GM21423 (cell line): Measurements from ENCODE around the gene ZNHIT3.

Experiments
- ATAC-seq: cut with Tn5 transposase; IDR thresholded peaks from one replicate; pipeline ENCODE4 v1.9.1; 2021; ENCODE audit warnings: mild to moderate bottlenecking, moderate library complexity; ENCODE audit not compliant: unreplicated experiment

The ZNHIT3 gene

GRCh38 chr17:36509272-36509985, 22.9 kb downstream of the ZNHIT3 start:
- ATAC-seq = no peak

GRCh38 chr17:36510636-36511035, 24.2 kb downstream of the ZNHIT3 start:
- ATAC-seq = no peak

- no peak for ATAC-seq
Observed at GRCh38 chr17:36511216-36511615, 24.7 kb downstream of the ZNHIT3 start.

- ATAC-seq = no peak
Observed at GRCh38 chr17:36512641-36513040, 26.2 kb downstream of the ZNHIT3 start.

GRCh38 chr17:36514856-36515255, 28.4 kb downstream of the ZNHIT3 start:
- no peak for ATAC-seq

DNA sequence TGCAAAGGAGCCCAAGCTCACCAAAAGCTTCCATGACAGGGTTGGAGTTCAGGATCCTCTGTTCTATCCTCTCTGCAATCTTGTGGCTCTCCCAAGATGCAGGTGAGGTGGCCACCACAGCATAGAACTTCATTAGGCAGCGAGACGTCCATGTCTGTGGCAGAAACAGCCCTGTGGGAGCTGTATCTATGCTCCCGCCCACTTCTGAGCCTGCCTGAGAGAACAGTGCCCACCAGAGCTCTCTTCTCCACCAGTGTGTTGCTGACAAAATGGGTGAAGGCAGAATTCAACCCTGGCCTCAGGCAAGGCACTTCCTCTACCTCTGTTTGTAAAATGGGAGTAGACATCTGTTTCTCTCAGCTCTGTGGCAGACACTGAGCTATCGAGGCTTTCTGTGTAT, 29.4 kb downstream of the ZNHIT3 start:
- ATAC-seq = no peak

GRCh38 chr17:36523113-36523512, 36.6 kb downstream of the ZNHIT3 start:
- ATAC-seq = no peak

DNA sequence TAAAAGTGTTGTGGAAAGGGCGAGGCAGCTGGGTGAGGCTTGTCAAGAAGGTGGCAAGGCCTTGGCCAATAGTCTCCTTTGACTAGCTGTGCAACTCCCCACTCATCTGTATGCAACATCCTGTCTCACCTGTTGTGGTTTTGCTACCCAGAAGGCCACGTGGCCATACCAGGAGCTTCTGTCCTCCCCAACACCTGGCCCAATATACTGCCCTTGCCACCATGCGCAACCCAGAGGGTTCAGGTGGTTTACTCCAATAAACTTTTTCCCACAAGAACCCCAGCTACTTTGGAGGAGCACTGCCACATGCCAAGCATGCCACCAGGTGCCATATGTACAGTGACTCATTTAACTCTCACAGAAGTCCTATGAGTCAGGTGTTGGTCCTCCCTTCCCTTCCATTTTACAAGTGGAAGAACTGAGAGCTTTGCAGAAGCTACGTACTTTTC, 38.0 kb downstream of the ZNHIT3 start:
- ATAC-seq = no peak

DNA sequence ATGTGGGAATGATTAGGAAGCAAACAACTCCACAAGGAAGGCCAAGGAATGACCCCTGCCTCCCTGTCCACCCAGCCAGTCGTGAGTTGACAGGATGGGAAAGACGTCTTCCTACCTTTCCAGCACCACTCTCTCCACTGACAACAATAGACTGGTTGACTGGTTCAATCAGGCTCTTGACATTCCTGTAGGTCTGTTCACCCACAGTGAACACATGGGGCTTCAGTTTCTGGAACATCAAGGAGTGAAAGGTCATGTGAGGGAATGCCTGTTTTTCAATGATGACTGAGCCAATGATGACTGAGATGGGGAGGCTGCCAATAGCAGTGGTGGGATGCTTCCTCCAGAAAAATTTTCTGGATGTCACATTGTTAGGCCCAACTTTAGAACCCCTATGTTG, 38.6 kb downstream of the ZNHIT3 start:
- no peak for ATAC-seq

- ATAC-seq = no peak
Observed at GRCh38 chr17:36525888-36526287, 39.4 kb downstream of the ZNHIT3 start.

DNA sequence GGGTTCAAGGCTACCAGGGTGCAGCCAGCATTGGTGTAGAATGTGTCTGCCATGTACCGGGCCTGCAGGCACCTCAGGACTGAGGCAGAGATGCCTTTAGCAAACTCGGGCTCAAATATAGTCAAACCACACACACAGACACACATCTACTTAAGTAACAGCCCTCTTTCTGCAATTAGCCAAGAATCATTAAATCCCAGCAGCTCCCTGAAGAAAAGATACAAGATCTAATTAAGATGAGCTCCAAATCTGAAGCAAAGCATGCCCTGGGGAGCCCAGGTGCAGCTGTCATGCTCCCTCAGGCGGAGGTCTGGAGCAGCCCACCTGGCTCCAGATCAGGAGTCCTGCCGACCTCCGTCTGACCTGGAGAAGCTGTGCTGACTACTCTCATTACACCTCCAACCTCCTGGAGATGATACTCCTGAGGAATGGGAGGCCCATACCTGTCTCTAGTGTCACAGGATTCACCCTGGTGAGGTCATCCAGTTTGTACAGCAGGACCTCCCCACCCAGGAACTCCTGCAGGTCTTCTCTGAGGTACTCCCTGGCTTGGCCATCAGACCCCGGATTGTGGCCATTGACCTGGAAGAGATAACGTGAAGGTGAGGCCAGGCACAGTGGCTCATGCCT, 41.3 kb downstream of the ZNHIT3 start:
- ATAC-seq = no peak

GRCh38 chr17:36529121-36529520, 42.6 kb downstream of the ZNHIT3 start:
- no peak for ATAC-seq

- no peak for ATAC-seq
Observed at GRCh38 chr17:36532435-36532975, 46.0 kb downstream of the ZNHIT3 start.

DNA sequence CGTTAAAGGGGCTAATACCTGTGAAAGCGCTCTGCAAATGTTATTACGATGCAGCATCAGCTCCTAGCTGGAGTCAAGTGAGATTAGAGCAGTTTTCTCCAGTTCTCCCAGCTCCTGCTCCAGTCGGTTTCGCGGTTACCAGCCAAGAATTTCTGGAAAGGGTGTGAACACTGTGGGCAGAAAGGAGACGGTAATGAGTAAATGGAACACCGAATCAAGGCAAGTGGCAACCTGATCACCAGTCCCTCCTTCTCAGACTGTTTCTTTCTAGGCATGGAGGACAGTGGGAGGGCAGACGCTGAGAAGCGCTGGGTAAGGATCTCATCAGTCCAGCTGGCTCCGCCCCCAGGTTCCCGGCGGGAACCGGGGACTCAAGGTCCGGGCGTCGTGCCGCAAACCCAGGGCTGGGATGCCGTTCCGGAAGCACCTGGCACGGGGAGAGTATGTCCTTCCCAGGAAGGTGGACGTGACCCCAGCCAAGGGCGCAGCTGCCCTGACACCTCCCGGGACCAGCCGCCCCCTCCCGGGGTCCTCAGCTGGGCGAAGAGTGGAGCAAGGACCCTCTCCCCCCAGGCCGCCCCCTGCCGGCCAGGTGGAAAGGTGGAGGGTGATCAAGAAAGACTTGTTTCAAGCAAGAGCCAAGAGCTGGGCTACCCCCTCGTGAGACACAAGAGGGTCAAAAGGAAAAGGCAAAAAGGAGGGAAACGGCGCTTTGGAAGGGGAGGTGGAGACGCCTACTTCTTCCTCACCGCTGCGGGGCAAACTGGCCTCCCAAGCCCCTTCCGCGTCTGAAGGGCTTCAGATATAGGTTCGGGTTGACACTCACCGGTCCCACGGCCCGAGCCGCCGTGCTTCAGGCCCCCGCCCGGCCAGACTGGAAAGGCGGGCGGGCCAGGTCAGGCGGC, 47.7 kb downstream of the ZNHIT3 start:
- peak; percentile 32 for ATAC-seq

DNA sequence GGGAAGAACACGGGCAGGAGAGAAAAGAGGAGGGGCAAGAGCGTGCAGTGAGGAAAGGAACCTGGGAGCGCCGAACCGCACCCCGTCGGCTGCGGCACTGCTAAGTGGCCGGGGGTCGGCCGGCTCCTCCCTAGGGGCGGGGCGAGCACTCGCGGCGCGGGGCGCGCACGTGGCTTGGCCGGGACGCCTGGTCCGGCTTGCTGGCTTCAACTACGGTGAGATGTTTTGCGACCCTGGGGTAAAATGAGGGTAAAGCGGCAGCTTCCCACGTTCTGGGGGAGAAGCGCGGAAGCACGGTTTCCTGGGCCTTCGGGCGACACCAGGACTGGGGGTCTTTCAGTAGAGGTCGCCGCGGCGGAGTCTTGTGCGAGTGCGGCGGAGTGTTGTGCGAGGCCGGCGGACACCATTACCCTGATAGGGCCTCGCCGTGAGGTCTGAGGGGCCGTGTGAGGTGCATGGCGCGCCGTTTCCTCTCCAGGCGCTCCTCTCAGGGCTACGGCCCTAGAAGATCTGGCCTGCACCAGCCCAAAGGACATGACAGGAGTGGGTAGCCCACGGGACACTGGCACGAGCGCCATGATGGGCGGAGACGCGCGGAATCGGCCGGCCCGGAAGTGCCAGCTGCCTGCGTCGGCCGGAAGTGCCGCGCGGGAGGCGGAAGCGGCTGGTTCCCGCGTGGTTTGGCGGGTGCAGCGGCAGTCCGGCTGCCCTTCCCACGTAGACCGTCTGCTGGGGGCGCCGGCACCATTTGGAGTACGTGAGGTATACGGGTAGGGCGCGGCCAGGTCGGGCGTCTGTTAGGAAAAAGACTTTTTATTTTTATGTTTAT, 48.6 kb downstream of the ZNHIT3 start, which contains the start of the genes MYO19 and PIGW:
Gene MYO19 (minus strand): TSS at position 29 of the 829 bp plus-strand sequence. CDS start 2,330 bp downstream, outside the sequence.
Gene PIGW (plus strand): TSS at position 148 of the 829 bp plus-strand sequence. CDS start 2,115 bp downstream, outside the sequence.
- peak; percentile 69 for ATAC-seq

DNA sequence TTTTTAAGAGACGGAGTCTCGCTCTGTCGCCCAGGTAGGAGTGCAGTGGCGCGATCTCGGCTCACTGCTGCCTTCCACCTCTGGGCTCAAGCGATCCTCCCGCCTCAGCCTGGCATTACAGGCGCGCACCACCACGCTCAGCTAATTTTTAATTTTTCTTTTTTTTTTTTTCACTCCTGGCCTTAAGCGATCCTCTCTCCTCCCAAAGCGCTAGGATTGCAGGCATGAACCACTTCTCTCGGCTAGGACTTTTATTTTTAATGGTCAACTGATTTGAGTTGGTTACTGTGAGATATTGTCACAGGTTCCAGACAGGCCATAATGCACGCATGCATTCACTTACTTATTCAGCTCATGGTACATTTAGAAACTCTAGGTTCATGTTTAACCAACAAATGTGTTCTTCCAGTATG, 49.2 kb downstream of the ZNHIT3 start:
- ATAC-seq = peak; percentile 17

GRCh38 chr17:36540696-36541095, 54.2 kb downstream of the ZNHIT3 start:
- ATAC-seq = no peak

- no peak for ATAC-seq
Observed at GRCh38 chr17:36542755-36543154, 56.3 kb downstream of the ZNHIT3 start.

- ATAC-seq = peak; percentile 15
Observed at GRCh38 chr17:36544044-36544306, 57.5 kb downstream of the ZNHIT3 start.

GRCh38 chr17:36544307-36545076, 58.0 kb downstream of the ZNHIT3 start, which contains the start of gene GGNBP2:
GGNBP2 (plus strand) TSS chr17:36544919; CDS start chr17:36545725, 806 bp downstream.
- ATAC-seq = peak; percentile 43
